GM19240 (cell line): Measurements from ENCODE around the gene EXOC6B.

Experiments
- DNase-seq: peaks from one replicate; pipeline ENCODE4 v3.0.0; 2011; ENCODE audit warnings: low spot score; ENCODE audit not compliant: insufficient read length

The EXOC6B gene

DNA sequence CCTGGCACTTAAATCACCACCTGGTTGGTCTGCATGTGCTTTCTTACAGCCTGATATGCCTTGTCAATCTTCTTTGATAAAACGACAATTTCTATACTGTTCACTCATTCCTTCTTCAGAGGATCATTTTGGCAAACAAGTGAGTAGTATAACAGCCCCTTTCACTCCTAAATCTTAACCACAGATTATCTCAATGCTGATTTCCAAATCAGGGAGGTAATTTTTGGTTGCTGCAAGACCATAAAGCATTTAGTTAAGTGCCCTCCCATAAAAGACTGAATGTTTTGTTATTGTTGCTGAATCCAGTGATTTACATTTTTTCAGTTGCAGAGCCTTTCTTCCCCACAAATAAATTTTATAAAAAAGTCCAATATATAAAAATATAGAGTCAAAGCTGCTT is 549.0 kb downstream of the EXOC6B start:
- no peak for DNase-seq

DNA sequence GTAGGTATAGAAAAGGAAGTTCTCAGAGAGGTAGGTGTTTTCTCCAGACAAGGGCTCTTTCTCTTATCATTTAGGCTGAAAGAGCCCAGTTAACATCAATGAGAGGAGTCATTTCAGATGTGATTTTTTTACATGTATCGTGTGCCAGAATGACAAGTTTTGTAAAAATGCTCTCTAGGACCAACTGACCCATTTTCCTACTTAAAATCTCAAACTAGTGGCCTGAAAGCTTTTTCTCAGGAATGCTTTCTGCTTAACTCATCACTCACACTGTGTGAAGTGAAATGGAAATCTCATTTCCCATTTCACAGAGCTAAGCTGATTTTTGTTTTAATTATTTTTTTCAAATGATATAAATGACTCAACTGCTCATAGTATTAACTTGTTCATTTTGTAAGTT is 549.5 kb downstream of the EXOC6B start:
- no peak for DNase-seq

DNA sequence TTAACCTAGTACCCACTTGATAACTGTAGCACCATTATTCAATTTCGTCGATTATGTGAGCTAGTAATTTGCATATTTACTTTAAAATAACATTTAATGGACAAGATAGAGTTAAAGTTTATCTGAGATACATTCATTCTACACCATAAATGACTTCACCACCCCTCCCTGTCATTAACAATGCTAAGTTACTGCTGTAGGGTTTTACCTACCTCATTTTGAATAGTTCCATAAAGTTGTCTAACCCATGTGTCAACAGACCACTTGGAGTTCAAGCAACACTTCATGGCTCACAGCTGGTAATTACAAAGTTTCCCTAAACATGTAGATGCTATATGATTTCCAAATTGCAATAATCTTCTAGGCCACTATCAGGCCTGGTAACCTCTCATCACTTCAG is 550.7 kb downstream of the EXOC6B start:
- DNase-seq = no peak

DNA sequence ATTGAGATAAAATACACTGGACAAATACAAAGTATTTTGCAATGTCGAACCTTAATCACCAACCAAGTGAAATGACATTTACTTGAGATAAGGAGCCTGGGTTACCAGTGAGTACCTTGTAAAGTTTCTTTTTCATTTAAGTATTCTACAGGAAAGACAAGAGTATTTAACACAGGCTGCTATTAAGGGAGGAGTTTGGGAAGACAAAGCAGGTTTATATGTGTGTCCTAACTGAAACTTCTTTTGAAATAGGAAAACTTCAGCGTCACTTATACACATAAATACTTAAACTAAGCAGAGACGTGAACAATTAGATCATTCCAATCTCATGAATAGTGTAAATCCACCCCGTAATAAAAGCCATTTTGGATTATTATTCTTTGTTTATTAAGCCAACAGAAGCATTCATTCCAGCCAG is 551.4 kb downstream of the EXOC6B start:
- no peak for DNase-seq

DNA sequence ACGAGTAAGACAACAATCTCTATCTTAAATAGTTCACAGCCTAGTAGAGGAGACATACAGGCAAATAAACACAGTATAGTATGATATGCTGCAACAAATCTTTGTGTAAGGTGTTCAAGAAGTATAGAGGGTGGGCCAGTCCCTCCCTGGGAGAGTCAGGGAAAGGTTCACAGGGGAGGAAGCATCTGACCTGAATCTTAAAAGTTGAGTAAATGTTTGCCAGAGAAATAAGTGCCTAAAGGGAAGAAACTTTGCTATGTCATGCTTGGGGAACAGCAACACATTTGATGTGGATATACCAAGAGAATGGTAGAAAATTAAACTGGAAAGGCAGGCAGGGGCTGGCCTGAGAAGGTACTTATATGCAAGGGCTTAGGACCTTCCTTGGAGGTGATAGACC is 552.4 kb downstream of the EXOC6B start:
- no peak for DNase-seq

DNA sequence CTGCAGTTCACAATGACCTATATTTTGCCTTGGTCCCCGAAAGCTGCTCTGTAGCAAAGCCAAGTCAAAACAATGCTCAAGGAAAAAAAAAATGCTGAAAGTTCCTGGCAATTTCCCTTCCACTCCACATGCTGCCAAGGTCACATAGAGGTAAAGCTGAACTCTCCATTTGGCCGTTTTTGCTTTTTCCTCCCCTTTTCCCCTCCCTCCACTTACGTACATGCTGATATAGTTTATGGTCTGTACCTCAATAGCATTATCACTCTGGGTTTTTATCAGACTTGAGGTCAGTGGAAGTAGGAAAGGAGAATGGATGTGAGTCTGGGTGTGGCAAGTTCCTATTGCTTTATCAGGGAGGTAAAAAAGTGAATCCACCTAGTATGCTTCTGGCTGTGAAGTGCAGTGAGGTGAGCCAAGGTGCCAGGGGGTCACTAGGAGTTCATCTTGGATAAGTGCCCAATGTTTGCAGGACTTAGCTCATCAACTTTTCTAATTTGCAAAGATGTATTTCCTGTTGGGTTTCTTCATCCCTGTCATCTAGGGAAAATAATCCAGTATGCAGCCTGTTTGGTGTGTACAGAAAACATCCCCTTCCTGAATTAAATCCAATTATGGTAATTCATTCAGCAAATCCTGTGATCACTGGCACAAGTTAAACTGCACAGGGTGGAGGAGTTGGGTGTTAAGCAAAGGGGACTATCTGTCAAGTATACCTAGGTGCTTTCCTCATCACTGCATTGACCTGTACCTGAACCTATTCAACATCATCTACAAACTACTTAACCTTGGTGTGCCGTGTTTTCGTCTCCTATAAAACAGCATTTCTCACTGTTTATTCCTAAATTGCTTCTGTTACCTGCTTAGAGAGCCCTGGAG is 553.8 kb downstream of the EXOC6B start:
- no peak for DNase-seq

DNA sequence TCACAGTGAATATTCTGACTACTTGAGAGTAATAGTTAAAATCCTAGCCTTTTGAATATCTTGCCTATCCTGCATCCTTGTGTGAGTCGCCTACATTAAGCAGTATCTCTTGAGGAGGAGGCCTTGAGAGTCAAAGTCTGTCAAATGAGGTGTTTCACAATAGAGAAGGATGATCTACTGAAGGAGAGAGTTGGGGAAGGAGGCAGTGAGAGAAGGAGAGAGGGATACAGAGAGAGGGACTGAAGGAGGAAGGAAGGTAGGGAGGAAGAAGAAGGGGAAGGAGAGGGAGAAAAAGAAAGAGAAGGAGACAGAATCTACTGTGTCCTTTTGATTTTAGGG is 554.6 kb downstream of the EXOC6B start:
- no peak for DNase-seq

DNA sequence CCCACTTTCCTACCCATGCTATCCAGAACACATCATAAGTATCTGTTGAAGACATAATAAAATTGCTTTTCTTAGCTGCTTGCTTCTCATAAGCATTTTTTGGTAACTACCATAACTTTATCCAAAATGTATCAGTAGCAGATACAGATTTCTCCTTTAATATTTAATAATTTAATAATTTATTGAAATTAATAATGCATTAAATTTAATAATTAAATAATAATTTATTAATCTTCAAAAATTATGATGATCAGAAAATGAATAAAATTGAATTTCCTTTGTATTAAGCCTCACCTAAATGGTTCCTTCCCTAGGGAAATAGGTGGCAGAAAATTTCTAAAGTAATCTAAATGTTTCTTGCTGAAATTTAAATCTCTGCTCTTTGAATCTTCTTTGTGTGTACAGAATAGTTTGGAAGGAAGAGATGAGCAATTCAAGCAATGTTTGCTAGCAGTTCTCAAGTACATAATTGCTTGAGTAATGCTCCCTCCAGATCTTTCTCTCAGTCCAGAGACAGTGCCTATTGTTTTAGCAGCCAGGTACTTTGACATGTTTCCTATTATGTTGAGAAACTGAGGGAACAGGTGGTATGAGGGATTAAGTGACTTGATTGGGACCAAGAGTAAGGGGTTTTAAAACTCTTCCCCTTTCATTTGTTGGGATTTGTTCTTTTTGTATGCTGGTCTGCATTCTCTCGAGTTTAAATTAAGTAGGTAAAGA is 555.1 kb downstream of the EXOC6B start:
- no peak for DNase-seq

DNA sequence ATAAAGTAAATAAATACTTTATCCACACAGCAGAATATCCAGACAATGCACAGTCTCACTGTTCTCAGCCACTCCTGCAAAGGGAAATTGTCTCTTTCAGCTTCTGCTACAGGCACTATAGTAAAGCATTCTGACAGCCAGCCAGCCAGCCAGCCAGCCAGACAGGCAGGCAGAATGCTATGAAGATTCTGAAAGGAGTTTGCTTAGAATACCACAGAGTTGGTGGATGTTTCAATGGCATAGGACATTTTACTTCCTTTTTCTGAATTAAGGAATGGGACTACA is 562.1 kb downstream of the EXOC6B start:
- DNase-seq = no peak

DNA sequence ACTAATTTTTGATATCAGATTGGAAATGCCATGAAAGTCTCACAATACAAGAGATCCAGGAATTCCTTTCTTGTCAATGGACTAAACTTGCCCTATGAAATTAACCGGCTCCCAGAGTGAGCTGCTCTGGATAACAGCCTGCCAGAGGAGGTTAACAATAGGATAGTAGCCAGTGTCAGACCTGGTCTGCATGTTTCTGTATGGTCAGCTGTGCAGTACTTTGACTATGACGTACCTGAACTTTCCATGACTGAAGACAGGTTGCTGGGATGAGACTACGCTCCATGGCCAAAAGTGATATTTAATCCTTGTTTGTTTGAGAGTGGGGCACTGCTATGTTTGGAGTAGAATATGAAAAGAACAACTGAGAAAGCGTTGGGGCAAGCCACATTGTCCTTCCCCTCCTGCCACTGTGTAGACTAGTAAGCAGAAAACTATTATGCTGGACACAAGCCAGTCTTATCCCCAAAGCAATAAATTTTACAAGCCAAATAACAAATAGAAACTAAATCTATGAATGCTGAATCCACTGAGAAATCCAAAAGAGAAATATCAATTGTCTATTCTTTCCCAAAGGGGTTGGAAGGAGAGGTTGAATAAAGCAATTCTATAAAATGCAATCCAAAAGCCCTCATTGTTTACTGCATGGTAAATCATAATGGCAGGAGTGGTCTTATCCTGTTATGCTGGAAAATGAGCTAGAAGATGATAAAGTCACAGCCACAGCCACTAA is 562.6 kb downstream of the EXOC6B start:
- DNase-seq = no peak

DNA sequence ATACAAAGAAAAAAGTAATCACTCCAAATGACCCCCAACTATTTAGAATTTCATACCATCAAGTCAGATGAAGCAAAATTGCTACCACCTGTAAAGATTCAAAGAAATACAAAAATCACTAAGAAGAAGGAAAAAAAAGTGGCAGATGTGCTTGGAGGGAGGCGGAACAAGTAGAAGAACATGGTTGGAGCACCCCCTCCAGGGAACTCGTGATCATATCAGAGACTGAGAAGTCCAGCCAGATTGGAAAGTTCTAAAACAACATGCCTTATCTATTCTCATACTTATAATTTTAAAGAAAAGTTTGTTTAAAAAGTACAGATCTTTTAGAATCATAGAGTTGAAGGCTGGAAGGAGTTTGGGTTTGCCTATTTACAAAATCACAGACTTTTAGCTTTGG is 564.8 kb downstream of the EXOC6B start:
- DNase-seq = no peak

DNA sequence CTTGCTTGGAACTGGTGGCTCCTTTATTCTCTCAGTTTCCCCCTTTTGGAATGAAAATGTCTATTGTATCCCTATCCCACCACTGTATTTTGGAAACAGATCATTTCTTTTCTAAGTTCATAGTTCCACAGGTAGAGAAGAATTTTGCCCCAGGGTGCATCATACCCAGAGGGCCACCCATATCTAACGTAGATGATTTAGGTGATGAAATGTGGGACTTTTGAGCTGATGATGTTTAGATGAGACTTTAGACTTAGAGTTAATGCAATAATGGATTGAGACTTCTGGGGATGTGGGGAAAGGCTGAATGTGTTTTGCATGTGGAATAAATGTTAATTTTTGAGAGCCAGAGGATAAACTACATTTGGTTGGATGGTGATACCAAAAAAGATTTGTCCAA is 570.3 kb downstream of the EXOC6B start:
- DNase-seq = no peak

DNA sequence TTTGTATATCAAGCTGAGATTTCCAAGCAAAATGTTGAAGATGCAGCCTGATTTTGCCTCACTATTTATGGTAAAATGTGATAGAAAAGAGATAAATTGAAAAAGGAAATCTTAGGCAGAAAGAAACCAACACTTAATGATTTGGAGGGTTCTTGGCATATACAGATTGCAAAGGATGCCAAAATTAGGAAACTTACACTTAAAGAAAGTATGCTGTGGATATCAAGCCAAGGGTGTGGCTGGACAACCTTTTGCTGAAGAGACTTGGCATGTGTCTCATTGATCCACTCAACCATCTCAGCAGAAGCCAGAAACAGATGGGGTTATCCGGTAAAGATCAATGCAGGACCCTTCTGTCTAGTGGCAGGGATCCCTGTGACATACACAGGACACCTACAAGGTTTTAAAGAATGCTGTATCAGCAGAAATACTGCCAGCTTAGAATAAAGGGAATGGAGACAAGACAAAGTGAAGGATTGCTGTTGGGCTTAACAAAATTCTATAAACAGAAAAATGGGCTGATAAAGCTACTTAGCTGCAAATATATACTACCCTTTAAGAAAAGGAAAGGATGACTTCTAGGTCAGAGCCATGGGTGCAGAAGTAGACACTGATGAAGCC is 570.9 kb downstream of the EXOC6B start:
- no peak for DNase-seq

DNA sequence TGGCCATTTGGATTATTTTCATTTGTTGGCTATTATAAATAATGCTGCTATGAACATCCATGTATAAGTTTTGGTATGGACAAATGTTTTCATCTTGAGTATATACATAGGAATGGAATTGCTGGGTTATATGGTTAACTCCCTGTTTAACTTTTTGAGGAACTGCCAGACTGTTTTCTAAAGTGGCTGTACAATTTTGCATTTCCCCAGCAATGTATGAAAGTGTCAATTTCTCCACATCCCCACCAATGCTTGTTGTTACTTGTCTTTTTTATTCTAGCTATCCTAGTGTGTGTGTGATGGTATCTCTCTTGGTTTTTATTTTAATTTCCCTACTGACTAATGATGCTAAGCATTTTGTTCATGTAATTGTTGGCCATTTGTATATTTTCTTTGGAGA is 587.5 kb downstream of the EXOC6B start:
- DNase-seq = no peak

DNA sequence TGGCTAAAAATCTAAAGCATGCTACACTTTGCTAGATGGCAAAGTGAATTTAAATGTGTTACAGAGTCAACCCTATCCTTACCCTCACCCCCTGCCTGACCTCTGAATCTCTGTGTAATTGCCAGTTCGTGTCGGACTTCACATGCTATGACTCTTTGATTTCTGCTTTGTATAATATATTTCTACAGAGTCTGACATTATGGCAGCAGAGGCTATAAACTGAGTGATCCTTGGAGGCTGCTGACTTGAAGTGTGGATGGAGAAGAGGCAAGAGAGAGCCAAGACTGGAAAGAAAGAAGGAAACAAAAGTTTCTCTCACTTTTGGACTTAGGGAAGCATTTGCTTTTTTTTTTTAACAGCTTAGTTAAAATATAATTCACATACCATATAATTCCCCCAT is 588.3 kb downstream of the EXOC6B start:
- DNase-seq = no peak

DNA sequence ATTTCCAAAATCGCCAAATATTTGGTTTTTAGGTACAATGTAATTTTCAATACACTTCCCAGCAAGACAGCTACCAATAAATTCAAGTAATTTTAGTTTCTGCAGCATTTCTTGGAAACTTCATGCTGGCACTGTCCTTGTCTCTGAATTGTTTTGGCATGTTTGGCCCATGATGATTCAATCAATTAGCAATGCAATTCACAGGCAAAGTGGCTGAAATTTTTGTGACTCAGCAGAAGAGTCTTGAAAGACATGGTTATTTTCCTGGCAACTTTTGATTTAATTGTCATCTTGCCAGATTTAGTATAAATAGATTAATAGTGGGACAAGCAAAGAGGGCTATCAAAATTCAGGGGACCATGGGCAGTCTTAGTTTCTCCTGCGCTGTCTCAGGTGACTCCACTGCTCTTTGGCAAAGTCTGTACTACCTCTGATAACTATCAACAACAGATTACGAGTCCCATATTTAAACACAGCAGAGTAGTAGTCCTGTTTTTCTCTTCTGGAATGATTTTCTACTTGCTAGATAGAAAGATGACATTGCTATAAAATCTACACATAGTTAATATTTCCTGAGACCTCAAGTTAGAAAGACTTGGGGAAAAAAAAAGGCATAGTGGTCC is 589.3 kb downstream of the EXOC6B start:
- no peak for DNase-seq

DNA sequence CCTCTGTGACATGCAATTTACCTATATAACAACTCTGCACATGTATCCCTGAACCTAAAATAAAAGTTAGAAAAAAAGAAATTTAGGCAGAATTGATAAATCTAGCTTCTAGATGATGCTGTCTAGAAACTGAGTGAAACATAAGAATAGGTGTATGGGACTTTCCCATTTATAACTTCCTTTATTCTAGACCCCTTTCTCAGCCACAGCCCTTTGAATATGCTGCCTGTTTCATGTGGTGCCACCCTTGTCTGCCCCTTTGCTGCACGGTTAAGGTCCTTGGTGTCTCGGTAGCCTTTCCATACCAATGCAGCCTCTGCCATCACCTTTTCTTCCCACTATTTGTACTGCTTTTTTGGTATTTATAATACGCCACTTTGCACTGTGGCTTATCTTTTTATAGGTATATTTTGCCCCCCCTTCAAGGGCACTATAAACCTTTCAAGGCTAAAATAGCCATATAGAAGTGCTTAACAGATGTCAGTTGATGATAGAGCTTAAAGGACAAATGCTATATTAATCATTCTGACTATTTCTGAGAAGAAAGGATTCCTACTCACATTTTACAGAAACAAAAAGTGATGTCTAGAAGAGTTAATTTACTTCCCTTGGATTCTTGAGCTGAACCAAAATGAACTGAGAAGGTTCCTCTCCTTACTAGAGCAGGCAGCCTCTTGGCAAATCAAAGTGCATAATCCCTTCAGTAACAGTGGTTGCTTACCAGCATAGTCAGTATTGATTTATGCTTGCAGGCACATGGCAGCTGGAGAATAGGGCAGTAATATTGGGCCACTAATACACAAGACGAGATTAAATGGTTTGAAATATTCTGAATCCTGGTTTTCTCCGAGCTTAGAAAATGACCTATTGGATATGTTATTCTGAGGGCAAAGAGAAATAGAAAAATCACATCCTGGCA is 590.1 kb downstream of the EXOC6B start:
- no peak for DNase-seq

DNA sequence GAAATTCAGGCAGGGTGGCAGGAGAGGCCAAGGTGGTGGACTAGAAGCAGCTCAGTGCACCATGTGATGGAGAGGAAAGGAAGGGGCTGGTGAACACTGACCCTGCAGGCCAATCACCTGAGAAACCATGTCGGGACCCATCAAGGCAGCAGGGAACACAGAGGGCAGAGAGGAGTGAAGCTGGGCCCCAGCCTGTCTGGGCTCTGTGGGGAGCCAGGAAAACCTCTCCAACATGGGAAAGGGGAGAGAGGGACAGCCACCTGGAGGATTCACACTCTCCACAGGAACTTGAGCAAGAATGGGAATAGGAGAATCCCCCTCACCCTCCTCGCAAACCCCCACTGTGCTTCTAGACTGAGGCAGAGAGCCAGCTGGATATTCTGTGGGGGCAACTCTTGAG is 592.6 kb downstream of the EXOC6B start:
- no peak for DNase-seq

DNA sequence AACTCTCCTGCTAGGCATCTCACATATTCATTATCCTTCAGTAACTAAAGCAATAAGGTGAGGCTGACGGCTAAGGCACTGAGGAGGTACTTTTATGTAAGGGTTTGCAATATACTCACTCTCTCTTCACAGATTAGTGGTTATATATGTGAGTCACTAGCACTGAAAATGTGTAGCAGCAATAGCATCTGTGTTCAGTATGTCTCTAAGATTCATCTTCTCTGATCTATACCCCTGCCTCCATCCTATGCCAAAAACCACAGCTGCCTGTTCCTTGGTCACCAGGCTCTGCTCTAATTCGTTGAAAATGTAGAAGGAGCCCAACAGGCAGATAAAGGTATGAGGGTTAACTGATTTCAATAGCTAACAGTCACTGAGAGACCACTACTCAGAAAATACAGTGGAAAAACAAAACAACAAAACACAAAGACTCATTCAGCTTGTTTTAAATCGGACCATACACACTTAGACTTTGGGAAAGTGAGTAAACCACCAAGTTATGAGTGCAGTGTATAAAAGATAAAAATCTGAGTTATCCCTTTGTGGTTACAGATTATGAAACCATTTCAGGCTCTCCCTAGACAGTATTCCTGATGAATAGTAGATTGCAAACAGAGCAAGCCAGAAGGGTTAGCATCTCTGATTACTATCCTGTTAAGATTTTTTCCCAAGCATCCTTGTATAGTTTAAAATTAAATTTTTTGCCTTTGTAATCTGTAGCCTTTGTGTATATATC is 602.8 kb downstream of the EXOC6B start:
- DNase-seq = no peak

DNA sequence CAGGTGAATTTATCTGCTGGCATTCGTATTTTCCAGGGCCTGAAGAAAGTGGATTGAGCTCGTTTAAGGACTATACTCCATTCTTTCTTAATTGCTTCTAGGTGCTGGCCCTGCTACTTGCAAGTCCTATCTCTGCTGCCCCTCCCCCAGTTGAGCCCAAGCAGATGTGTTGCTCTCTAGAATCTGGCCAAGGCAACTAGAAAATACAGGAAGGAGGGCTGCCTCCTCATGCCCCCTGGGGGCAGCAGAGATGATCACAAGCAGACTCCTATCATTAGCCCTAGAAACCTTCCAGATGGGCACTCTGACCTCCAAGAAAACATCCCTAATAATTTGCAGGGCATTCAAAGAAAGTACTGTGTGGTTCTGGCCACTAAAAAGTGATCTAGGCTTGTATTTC is 605.7 kb downstream of the EXOC6B start:
- DNase-seq = no peak
